Hepatocyte (in vitro differentiated cells): ENCODE results near the gene SAMD4A. TPM values are rescaled to one million over a fixed set of nuclear protein-coding genes. Genes with fewer than 3 reads are reported as not detected.
A peak's percentile ranks its signal among the peaks of the same experiment; 100 is the strongest.

ENCODE experiments used
- DNase-seq: peaks from one replicate; pipeline ENCODE4 v3.0.0-alpha.2; 2016; ENCODE audit warnings: low spot score
- H2AFZ ChIP-seq: fragments of 200-600 bp; sonication (generic); 2 replicates; pipeline ENCODE4 v1.6.0; 2016; ENCODE audit warnings: antibody characterized with exemption, mild to moderate bottlenecking
- H3K27ac ChIP-seq: fragments of 200-600 bp; sonication (generic); 2 replicates; pipeline ENCODE4 v1.5.1; 2016; ENCODE audit warnings: mild to moderate bottlenecking
- H3K27me3 ChIP-seq: fragments of 200-600 bp; sonication (generic); 2 replicates; pipeline ENCODE4 v1.6.1; 2016
- H3K36me3 ChIP-seq: fragments of 200-600 bp; sonication (generic); replicated peaks from 2 replicates; pipeline ENCODE4 v1.5.1; 2016; ENCODE audit warnings: low read depth; ENCODE audit not compliant: insufficient read depth
- H3K4me1 ChIP-seq: fragments of 200-600 bp; sonication (generic); 2 replicates; pipeline ENCODE4 v1.5.1; 2016; ENCODE audit warnings: mild to moderate bottlenecking, moderate library complexity; ENCODE audit not compliant: insufficient read depth
- H3K4me2 ChIP-seq: fragments of 200-600 bp; sonication (generic); 2 replicates; pipeline ENCODE4 v1.6.0; 2016
- H3K4me3 ChIP-seq: fragments of 200-600 bp; sonication (generic); 2 replicates; pipeline ENCODE4 v1.5.1; 2016; ENCODE audit warnings: mild to moderate bottlenecking
- H3K79me2 ChIP-seq: fragments of 200-600 bp; sonication (generic); 2 replicates; pipeline ENCODE4 v1.6.0; 2017; ENCODE audit warnings: mild to moderate bottlenecking
- H3K9me2 ChIP-seq: fragments of 200-600 bp; sonication (generic); replicated peaks from 2 replicates; pipeline ENCODE4 v1.6.0; 2017; ENCODE audit warnings: mild to moderate bottlenecking; ENCODE audit not compliant: insufficient read depth
- H3K9me3 ChIP-seq: fragments of 200-600 bp; sonication (generic); 2 replicates; pipeline ENCODE4 v1.5.1; 2016; ENCODE audit warnings: low read depth, mild to moderate bottlenecking
- H4K20me1 ChIP-seq: fragments of 200-600 bp; sonication (generic); 2 replicates; pipeline ENCODE4 v1.6.0; 2016; ENCODE audit warnings: mild to moderate bottlenecking; ENCODE audit not compliant: insufficient read depth, poor library complexity, severe bottlenecking
- CTCF ChIP-seq: fragments of 200-600 bp; sonication (generic); IDR thresholded peaks from 2 replicates; pipeline ENCODE4 v1.5.1; 2016; ENCODE audit warnings: antibody characterized with exemption, mild to moderate bottlenecking; ENCODE audit not compliant: poor library complexity
- EZH2 ChIP-seq: fragments of 200-600 bp; sonication (generic); IDR thresholded peaks from 2 replicates; pipeline ENCODE4 v1.6.1; 2016; ENCODE audit warnings: antibody characterized with exemption, mild to moderate bottlenecking, borderline replicate concordance
- EZH2phosphoT487 ChIP-seq: fragments of 200-600 bp; sonication (generic); IDR thresholded peaks from one replicate; pipeline ENCODE4 v1.6.1; 2018; ENCODE audit warnings: antibody characterized with exemption, mild to moderate bottlenecking, low read depth, moderate library complexity; ENCODE audit not compliant: unreplicated experiment, severe bottlenecking
- WGBS: methylation state at CpG from one replicate; pipeline ENCODE4 v1.1.6; 2016; ENCODE audit warnings: low lambda C conversion rate; ENCODE audit errors: missing lambda C conversion rate; 5-methylcytosine and 5-hydroxymethylcytosine counted together
- polyA plus RNA-seq: library from polyadenylated mRNA; unstranded; fragments of >200 nt; fragmentation: Nextera tagmentation; extraction: Ambion mirVana; gene quantifications from 2 replicates; pipeline ENCODE4 v1.2.1, GENCODE V29; 2016
- total RNA-seq: library from RNA; depleted of rRNA; stranded (reverse); fragments of >200 nt; gene quantifications from 2 replicates; pipeline ENCODE4 v1.2.3, GENCODE V29; 2014

SAMD4A gene
- total and polyA plus RNA-seq, 2 experiments from 2014 or later: 10.5 to 15.7 TPM

GRCh38 chr14:54816450-54816849 is 249.5 kb downstream of the SAMD4A start:
- no peak overlapping the region for H3K4me3 ChIP-seq
- no peaks in the 10 kb centered on the region for H3K79me2 ChIP-seq
- TF ChIP-seq EZH2 (no peak), CTCF (no peak), EZH2phosphoT487 (no peak)
- H3K9me3 ChIP-seq: no peaks in the 10 kb centered on the region
- no peak overlapping the region for H2AFZ ChIP-seq
- no peaks in the 10 kb centered on the region for H3K9me2 ChIP-seq
- H3K27me3 ChIP-seq: no peaks in the 10 kb centered on the region
- H3K27ac ChIP-seq: no peak overlapping the region
- H3K36me3 ChIP-seq: no peaks in the 10 kb centered on the region
- DNase-seq: no peak
- WGBS: 54% methylated on average over 1 of the region's 1 CpG
- H3K4me2 ChIP-seq: no peak overlapping the region
- H4K20me1 ChIP-seq: no peaks in the 10 kb centered on the region
- H3K4me1 ChIP-seq: peaks cover 6% of the 10 kb centered on the region

GRCh38 chr14:54817506-54817905 is 250.6 kb downstream of the SAMD4A start:
- no peaks in the 10 kb centered on the region for H3K36me3 ChIP-seq
- no peak overlapping the region for H3K27ac ChIP-seq
- no peaks in the 10 kb centered on the region for H3K9me3 ChIP-seq
- no peaks in the 10 kb centered on the region for H3K9me2 ChIP-seq
- no peak for DNase-seq
- no peaks in the 10 kb centered on the region for H4K20me1 ChIP-seq
- no peak overlapping the region for H3K4me3 ChIP-seq
- WGBS: 95% methylated on average over 5 of the region's 5 CpGs
- no peaks in the 10 kb centered on the region for H3K79me2 ChIP-seq
- no peak overlapping the region for H2AFZ ChIP-seq
- no peak for TF ChIP-seq CTCF
- TF ChIP-seq EZH2phosphoT487: no peak
- no peak for TF ChIP-seq EZH2
- H3K27me3 ChIP-seq: no peaks in the 10 kb centered on the region
- no peak overlapping the region for H3K4me2 ChIP-seq
- H3K4me1 ChIP-seq: peaks cover 6% of the 10 kb centered on the region

- no peaks in the 10 kb centered on the region for H4K20me1 ChIP-seq
- peak; percentile 81 for DNase-seq
- no peak for TF ChIP-seq EZH2phosphoT487
- TF ChIP-seq EZH2: no peak
- no peak for TF ChIP-seq CTCF
- no peaks in the 10 kb centered on the region for H3K9me3 ChIP-seq
- H3K36me3 ChIP-seq: no peaks in the 10 kb centered on the region
- peak overlapping the region; percentile 54 for H2AFZ ChIP-seq
- WGBS: 30% methylated on average over 14 of the region's 14 CpGs
- H3K9me2 ChIP-seq: no peaks in the 10 kb centered on the region
- H3K4me2 ChIP-seq: peak overlapping the region; percentile 57
- no peak overlapping the region for H3K4me3 ChIP-seq
- no peaks in the 10 kb centered on the region for H3K79me2 ChIP-seq
- H3K4me1 ChIP-seq: peaks cover 6% of the 10 kb centered on the region
- H3K27ac ChIP-seq: peak overlapping the region; percentile 60
- H3K27me3 ChIP-seq: no peaks in the 10 kb centered on the region
Observed at GRCh38 chr14:54818201-54819133, 251.5 kb downstream of the SAMD4A start.
